ENCODE data around the gene IDUA.

The IDUA gene

GRCh38 chr4:956531-957230 is 30.2 kb upstream of the IDUA start:
- no peak for DNase-seq (ENCODE audit: low read depth in 2 of 2)

DNA sequence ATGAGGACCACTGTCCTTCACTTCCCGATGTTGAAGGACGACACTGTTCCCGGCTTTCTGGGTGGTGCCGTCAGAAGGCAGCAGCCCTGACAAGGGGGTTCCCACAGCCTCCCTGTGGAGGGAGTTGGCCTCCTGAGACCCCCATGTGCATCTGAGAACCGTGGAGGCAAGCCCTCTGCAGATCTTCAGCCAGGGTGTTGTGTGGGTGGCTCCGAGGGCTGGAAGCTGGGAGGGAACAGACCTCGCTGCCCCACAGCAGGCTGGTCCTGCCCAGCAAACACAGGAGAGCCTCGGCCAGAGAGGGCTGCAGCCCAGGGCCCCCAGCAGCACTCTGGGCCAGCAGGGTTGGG is 29.6 kb upstream of the IDUA start:
- no peak for DNase-seq (ENCODE audit: low read depth in 2 of 2)

DNA sequence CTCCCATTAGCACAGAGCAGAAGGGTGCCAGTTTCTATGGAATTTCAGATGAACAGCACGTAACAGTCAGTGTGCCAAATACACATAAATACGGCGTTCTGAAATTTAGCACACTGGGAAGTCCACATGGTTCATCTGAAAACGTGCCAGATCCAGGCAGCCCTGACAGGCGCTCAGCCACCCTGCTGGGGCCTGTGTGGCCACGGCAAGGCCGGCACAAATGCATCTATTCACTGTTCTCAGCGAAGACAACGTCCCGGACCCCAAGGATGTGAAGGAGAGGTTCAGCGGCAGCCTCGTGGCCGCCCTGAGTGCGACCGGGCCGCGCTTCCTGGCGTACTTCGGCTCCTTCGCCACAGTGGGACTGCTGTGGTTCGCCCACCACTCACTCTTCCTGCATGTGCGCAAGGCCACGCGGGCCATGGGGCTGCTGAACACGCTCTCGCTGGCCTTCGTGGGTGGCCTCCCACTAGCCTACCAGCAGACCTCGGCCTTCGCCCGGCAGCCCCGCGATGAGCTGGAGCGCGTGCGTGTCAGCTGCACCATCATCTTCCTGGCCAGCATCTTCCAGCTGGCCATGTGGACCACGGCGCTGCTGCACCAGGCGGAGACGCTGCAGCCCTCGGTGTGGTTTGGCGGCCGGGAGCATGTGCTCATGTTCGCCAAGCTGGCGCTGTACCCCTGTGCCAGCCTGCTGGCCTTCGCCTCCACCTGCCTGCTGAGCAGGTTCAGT is 29.1 kb upstream of the IDUA start:
- DNase-seq (ENCODE audit: low read depth in 2 of 2) = no peak

GRCh38 chr4:958314-958665 is 28.6 kb upstream of the IDUA start:
- no peak for DNase-seq (ENCODE audit: low read depth in 2 of 2)

DNA sequence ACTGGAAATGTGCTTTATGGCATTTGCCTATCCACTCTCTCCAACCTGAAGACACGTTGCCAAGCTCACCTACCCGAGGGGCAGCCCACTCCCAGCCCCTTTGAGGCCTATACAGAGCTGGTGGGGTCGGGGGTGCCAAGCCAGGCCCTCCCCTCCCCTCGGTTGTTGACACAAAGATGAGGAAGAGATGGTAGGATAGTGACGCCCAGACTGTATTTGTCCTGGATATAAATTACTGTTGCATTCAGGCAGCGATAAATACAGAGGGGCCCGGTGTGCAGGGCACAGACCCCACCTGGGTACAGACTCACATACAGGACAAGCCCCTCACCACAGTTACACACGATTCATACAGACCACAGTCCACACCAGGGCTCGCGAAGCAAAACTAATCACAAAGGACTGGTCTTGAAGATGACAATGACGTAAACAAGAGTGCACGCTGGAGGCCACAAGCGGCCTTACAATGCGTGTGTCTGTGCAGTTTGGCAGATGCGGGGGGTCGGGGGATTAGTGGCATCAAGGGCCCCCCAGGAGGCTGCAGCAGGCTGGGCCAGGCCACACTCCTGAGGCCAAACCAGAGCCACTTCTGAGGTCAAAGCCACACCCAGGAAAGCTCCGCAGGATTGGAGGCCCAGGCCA is 28.0 kb upstream of the IDUA start:
- no peak for DNase-seq (ENCODE audit: low read depth in 2 of 2)

DNA sequence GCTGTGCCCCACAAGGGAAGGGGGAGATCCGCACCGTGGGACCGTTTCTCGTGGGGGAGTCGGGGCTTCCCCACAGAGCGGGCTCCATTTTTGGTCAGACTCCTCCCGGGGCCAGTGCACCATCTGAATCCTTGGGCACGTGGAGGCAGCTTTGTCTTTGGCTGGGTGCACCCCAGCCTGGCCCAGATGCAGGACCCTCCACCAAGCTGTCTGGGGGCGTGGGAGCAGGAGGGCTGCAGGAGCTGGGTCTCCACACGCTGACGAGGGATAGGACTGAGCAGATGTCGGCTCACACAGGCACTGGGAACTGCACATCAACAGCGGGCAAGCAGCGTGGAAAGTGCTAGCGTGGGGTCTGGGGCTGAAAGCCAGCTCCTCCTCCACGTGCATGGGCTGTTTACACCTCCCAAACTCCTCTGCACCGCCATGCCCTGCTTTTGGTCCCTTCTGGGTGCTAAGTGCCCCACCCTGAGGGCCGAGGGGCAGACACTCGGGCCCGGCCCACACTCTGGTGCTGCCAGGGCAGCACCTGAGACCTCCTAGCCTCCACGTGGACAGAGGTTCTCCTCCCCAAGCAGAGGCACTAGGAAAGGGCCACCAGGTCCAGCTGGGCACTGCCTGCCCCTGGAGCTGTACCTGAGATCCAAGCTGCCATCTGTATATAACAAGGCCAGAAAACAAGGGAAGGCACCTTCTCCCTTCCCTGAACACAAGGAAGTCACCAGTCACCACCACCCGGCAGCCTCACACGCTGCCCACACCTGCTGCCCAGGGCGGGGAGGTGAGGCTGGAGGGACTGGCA is 27.3 kb upstream of the IDUA start:
- no peak for DNase-seq (ENCODE audit: low read depth in 2 of 2)

- DNase-seq (ENCODE audit: low read depth in 2 of 2) = no peak
Measured at GRCh38 chr4:960140-960635, 26.7 kb upstream of the IDUA start.

DNA sequence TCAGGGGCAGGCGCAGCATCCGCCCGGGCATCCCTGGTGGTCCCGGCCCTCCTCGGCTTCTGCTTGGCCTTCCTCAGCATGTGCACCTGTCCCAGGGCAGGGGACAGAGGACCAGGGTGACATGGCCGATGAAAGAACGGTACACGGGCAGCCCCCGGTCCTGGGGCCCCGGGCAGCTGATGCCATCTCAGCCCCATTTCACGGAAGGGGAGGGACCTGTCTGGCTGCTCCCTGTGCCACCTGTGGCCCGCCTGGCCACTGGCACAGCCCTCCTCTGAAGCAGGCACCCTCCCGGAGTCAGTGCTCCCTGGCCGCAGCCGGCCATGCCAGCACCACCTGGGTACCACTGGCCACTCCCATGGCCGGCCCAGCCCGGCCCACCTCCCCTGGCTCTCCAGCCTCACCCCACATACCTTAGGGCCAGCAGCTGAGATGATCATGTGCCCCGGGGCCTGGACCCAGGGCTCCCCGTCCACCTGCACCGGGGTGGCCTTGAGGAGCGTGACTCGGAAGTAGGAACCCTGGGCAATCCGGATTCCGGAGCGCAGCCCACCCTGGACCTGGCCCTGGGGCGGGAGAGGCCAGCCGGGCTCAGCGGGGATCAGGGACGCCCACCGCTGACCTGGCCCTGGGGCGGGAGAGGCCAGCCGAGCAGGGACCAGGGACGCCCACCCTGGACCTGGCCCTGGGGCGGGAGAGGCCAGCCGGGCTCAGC is 26.1 kb upstream of the IDUA start:
- DNase-seq (ENCODE audit: low read depth in 2 of 2) = no peak

DNA sequence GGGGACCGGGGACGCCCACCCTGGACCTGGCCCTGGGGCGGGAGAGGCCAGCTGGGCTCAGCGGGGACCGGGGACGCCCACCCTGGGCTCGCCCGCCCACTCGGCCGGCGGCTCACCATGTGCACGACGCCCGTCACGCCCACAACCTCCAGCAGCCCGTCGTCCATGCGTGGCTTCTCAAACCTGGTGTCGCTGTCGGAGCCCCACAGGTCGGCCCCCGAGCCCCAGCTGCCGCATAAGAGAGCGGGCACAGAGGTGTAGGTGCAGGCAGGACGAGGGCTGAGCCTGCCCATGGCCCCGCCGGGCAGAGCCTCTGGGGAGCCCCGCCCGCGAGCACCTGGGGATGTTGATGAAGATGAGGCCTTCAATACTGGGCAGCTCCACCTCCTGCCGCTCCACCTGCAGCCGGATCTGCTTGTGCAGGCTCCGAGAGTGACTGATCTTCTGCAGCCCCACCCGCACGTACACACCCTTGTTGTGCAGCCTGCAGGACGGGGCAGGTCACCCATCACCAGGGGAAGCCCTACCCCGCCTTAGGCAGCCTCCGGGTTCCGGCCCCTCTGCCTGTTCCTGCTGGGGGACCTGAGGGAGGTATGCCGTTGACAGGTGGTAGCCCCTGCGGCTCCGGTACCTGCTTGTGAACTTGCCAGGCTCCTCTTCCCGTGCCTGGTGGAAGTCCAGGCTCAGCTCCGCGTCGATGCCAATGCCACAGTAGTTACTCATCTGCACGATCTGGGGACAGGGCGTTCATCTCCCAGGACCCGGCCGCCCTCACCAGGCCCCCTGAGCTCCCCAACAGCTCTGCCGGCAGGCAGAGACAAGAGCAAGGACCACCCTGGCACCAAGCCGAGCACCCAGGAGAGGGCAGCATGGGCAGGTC is 25.3 kb upstream of the IDUA start:
- no peak for DNase-seq (ENCODE audit: low read depth in 2 of 2)

GRCh38 chr4:962231-963208 is 24.3 kb upstream of the IDUA start:
- no peak for DNase-seq (ENCODE audit: low read depth in 2 of 2)

DNA sequence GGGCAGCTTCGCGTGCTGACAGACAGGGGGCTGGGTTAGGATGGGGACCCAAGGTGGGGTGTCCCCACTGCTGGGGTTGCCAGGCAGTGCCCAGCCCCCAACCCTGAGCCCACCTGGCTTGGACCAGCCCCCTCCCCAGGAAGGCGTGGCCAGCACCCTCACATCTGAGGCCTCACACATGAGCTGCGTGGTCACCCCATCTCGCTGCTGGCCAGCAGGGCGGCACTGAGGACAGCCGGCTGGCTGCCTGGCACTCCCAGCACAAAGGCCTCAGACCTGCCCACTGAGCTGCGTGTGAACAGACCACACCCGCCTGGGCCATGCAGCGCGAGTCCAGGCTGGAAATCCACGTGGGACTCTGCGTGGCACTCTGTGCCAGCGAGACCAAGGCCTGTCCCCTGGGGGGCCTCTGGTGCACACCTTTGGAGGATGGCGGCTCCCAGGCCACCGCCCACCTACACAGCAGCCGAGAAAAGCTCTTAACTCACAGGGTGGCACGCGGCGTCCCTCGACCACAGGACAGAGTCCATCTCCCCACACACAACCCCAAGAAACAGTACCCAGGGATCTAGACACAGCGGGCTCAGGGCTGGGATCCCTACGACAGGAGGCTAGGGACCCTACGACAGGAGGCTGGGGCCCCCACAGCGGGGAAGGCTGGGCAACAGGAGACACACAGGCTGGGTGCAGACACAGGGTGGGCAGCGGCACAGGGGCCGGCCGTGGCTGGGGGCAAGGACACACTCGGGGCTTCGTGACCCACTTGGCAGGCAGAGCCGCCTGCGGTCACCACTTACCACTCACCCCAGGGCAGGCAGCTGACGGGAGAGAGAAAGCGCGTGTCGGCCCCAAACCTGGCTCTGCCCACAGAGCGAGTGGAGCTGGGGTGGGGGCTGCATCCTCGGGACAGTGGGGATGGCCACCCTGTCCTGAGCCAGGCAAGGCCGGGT is 23.3 kb upstream of the IDUA start:
- no peak for DNase-seq (ENCODE audit: low read depth in 2 of 2)

DNA sequence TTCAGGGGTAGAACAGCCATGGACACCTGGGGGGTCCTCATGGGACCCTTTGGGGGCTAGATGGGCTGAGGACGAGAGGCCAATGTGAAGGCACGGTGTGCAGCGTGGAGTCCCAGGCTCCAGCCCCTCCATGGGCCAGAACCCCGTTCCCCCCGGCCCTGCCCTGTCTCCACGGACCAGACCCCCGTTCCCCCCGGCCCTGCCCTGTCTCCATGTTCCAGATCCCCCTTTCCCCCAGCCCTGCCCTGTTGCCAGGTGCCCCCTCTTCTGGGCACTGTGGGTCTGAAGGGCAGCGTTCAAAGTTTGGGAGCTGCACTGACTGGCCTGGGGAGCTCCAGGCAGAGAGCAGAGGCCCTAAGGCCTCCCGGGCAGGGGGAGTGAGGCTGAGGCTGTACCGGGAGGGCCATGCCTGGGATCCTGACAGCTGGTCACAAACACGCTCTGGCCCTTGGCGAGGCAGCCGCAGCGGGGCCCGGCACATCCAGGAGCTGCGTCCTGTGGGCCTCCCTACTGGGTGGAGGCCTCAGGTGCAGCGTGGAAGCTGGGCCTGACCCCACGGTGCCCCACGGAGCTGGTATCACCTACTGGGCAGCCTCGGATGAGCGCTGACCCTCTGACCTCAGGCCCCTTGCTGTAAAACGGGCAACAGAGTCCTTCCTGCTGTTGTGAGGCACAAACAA is 22.4 kb upstream of the IDUA start:
- no peak for DNase-seq (ENCODE audit: low read depth in 2 of 2)

DNA sequence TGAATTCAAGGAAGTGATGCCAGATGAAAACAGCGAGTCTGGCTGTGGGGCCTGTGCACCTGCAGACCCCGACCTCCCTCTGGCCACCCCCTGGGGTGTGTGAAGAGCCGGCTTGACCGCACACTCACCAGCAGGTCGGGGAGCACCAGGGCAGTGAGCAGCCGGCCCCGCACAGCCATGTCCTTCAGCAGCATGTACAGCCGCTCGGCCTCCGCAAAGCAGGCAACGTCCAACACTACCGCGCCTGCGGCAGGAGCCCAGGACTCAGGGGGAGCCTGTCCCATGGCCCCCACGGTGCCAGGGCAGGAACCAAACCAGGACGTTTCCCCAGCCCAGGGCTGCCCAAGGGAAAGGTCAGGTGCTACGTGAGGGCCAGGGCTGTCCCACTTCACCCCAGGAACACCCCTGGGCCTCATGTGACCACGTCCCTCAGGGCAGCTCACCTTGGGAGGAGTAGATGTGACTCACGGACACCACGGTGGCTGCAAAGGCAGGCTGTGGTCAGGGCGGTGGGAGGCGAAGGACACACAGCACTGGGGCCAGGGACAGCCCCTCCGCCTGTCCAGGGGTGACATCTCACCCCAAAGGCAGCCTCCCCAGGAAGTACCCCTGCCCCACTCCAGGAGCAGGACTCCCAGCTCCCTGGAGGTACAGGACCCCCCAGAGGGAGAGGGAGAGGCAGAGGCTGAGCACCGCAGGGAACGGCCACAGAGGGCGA is 21.6 kb upstream of the IDUA start:
- no peak for DNase-seq (ENCODE audit: low read depth in 2 of 2)

DNA sequence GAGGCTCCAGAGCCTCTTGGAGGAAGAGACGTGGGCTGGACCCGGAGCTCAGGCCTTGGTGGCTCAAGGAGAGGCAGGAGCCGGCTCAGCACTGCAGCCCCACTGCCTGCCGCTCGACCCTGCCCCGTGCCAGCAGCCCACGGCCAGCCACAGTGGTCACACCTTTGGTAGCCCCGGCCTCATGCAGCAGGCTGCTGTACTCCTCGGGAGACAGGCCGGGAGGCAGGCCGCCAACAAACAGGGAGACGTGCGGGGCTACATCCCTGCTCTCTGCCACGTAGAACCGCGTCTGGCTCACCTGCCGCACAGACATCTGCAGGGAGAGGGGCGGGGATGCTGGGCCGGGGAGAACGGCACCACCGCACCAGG is 21.1 kb upstream of the IDUA start:
- DNase-seq (ENCODE audit: low read depth in 2 of 2) = no peak

GRCh38 chr4:966266-967112 is 20.4 kb upstream of the IDUA start:
- no peak for DNase-seq (ENCODE audit: low read depth in 2 of 2)

All from activated CD4-positive, alpha-beta T cell treated with anti-CD3 and anti-CD28 coated beads for 24 hours (primary cell).